Stimulated activated naive CD8-positive, alpha-beta T cell treated with anti-CD3 and anti-CD28 coated beads, Interleukin-15, Interleukin-2, amounts not matched to agents 100 ng/mL and 50 ng/mL, for 24 hours (primary cell): ENCODE measurements around the gene ARL4D.
"Not testable (repeated sequence)": the region's sequence is repeated elsewhere in the genome, so short reads cannot be mapped to it uniquely, and the experiment has no call there.

ENCODE experiments used
- H3K27ac Mint-ChIP-seq: one replicate; pipeline ENCODE4 v1.8.0; 2021; ENCODE audit warnings: mild to moderate bottlenecking, mixed read lengths
- H3K27me3 Mint-ChIP-seq: one replicate; pipeline ENCODE4 v1.8.0; 2021; ENCODE audit warnings: mixed read lengths
- H3K36me3 Mint-ChIP-seq: one replicate; pipeline ENCODE4 v1.8.0; 2021; ENCODE audit warnings: low read depth, mixed read lengths
- H3K4me1 Mint-ChIP-seq: one replicate; pipeline ENCODE4 v1.8.0; 2021; ENCODE audit warnings: low read depth, mixed read lengths
- H3K4me3 Mint-ChIP-seq: one replicate; pipeline ENCODE4 v1.8.0; 2021; ENCODE audit warnings: mild to moderate bottlenecking, mixed read lengths
- H3K9me3 Mint-ChIP-seq: one replicate; pipeline ENCODE4 v1.8.0; 2021; ENCODE audit warnings: mixed read lengths

The ARL4D gene

GRCh38 chr17:43365356-43365755, 33.4 kb upstream of the ARL4D start:
- Mint-ChIP-seq H3K9me3 (no peaks in the 10 kb centered on the region), H3K4me3 (no peak overlapping the region), H3K36me3 (no peaks in the 10 kb centered on the region), H3K27me3 (no peaks in the 10 kb centered on the region), H3K27ac (no peak overlapping the region), H3K4me1 (peaks cover 80% of the 10 kb centered on the region)

DNA sequence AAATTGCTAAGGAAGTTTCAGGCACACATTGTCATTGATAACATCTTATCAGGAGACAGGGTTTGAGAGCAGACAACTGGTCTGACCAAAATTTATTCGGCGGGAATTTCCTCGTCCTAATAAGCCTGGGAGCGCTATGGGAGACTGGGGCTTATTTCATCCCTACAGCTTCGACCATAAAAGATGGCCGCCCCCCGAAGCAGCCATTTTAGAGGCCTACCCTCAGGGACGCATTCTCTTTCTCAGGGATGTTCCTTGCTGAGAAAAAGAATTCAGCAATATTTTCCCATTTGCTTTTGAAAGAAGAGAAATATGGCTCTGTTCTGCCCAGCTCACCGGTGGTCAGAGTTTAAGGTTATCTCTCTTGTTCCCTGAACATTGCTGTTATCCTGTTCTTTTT, 32.9 kb upstream of the ARL4D start:
- H3K36me3 Mint-ChIP-seq, H3K27me3 Mint-ChIP-seq, H3K9me3 Mint-ChIP-seq, H3K4me3 Mint-ChIP-seq: not testable (repeated sequence)
- Mint-ChIP-seq H3K27ac (peak overlapping the region; percentile 33), H3K4me1 (peaks cover 78% of the 10 kb centered on the region)

GRCh38 chr17:43366891-43367736, 31.7 kb upstream of the ARL4D start:
- no peaks in the 10 kb centered on the region for H3K27me3 Mint-ChIP-seq
- peak overlapping the region; percentile 100 for H3K27ac Mint-ChIP-seq
- no peaks in the 10 kb centered on the region for H3K9me3 Mint-ChIP-seq
- H3K4me1 Mint-ChIP-seq, result peaks cover 77% of the 10 kb centered on the region
- H3K4me3 Mint-ChIP-seq, result peak overlapping the region; percentile 93
- H3K36me3 Mint-ChIP-seq, result no peaks in the 10 kb centered on the region

GRCh38 chr17:43367737-43368242, 31.0 kb upstream of the ARL4D start:
- peaks cover 77% of the 10 kb centered on the region for H3K4me1 Mint-ChIP-seq
- H3K9me3 Mint-ChIP-seq, result no peaks in the 10 kb centered on the region
- H3K27ac Mint-ChIP-seq, result peak overlapping the region; percentile 100
- peak overlapping the region; percentile 93 for H3K4me3 Mint-ChIP-seq
- no peaks in the 10 kb centered on the region for H3K36me3 Mint-ChIP-seq
- H3K27me3 Mint-ChIP-seq, result no peaks in the 10 kb centered on the region

DNA sequence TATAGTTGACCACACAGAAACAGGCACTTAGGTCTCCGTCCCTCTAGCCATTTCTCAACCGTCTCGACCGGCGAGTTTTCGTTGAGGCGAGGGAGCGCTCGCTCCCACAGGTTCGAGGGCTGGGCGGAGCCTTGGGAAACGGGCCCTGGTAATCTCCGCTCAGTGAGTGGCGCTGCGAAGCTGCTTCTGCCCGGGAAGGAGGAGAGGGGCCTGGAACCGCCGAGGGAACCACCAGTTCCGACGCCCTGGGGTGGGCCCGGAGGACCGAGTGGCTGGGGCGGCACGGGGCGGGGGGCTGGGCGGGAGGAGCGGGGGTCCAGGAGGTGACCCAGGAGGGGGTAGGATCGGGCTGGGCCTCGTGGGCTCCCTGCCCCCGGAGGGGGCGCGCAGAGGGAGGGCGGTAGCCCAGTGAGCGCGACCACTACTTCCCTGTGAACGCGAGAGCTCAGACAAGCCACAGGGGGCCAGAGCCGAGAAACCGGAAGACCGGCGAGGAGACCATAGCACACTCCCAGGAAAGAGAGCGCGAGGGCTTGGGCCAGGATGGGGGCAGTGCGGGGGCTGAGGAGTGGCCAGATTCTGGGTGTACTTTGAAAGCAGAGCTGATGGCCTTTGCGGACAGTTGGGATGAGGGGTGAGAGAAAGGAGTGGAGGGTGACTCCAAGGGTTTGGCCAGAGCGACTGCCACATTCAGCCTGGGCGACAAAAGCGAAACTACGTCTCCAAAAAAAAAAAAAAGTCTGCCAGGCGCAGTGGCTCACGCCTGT, 29.9 kb upstream of the ARL4D start:
- Mint-ChIP-seq H3K4me1 (peaks cover 76% of the 10 kb centered on the region), H3K27ac (peak overlapping the region; percentile 100), H3K4me3 (peak overlapping the region; percentile 93), H3K36me3 (no peaks in the 10 kb centered on the region), H3K9me3 (no peaks in the 10 kb centered on the region), H3K27me3 (no peaks in the 10 kb centered on the region)

GRCh38 chr17:43369986-43370385, 28.8 kb upstream of the ARL4D start:
- Mint-ChIP-seq H3K27me3 (no peaks in the 10 kb centered on the region), H3K27ac (peak overlapping the region; percentile 100), H3K9me3 (no peaks in the 10 kb centered on the region), H3K36me3 (peaks cover 1% of the 10 kb centered on the region), H3K4me3 (peak overlapping the region; percentile 93), H3K4me1 (peaks cover 72% of the 10 kb centered on the region)

- Mint-ChIP-seq H3K27me3 (no peaks in the 10 kb centered on the region), H3K27ac (peak overlapping the region; percentile 16), H3K36me3 (peaks cover 3% of the 10 kb centered on the region), H3K9me3 (no peaks in the 10 kb centered on the region), H3K4me1 (peaks cover 70% of the 10 kb centered on the region), H3K4me3 (no peak overlapping the region)
Measured at GRCh38 chr17:43371227-43371821, 27.5 kb upstream of the ARL4D start.

DNA sequence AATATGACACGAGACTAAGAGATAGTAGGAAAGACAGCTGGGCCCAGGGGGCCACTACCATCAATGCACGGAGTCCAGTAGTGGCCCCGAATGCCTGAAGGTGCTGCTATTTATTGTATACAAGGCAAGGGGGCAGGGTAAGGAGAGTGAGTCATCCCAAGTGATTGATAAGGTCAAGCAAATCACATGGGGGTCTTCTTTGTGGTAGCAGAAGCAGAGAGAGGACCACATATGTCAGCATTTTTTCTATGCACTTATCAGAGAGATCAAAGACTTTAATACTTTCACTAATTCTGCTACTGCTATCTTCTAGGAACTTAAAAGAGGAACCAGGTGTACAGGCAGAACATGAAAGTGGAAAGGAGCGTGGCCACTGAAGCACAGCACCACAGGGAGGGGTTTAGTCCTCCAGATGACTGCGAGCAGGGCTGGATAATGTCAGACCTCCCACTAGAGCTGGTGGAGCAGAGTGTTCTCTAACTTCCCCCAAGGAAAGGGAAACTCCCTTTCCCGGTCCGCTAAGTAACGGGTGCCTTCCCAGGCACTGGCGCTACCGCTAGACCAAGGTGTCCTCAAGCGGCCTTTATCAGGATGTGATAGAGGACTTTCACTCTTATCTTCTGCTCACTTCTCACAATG, 26.4 kb upstream of the ARL4D start:
- Mint-ChIP-seq H3K36me3 (peaks cover 3% of the 10 kb centered on the region), H3K4me1 (peaks cover 59% of the 10 kb centered on the region), H3K4me3 (peak overlapping the region; percentile 15)

GRCh38 chr17:43373356-43373755, 25.4 kb upstream of the ARL4D start:
- no peak overlapping the region for H3K4me3 Mint-ChIP-seq
- H3K27ac Mint-ChIP-seq, result no peak overlapping the region
- peaks cover 3% of the 10 kb centered on the region for H3K36me3 Mint-ChIP-seq
- H3K4me1 Mint-ChIP-seq, result peaks cover 49% of the 10 kb centered on the region
- no peaks in the 10 kb centered on the region for H3K27me3 Mint-ChIP-seq
- H3K9me3 Mint-ChIP-seq, result no peaks in the 10 kb centered on the region

More for the DNA sequence above, 26.4 kb upstream of the ARL4D start:
- Mint-ChIP-seq H3K27ac (peak overlapping the region; percentile 78), H3K27me3 (no peaks in the 10 kb centered on the region), H3K9me3 (no peaks in the 10 kb centered on the region)

GRCh38 chr17:43375915-43376314, 22.9 kb upstream of the ARL4D start:
- not testable (repeated sequence) for H3K27ac Mint-ChIP-seq

DNA sequence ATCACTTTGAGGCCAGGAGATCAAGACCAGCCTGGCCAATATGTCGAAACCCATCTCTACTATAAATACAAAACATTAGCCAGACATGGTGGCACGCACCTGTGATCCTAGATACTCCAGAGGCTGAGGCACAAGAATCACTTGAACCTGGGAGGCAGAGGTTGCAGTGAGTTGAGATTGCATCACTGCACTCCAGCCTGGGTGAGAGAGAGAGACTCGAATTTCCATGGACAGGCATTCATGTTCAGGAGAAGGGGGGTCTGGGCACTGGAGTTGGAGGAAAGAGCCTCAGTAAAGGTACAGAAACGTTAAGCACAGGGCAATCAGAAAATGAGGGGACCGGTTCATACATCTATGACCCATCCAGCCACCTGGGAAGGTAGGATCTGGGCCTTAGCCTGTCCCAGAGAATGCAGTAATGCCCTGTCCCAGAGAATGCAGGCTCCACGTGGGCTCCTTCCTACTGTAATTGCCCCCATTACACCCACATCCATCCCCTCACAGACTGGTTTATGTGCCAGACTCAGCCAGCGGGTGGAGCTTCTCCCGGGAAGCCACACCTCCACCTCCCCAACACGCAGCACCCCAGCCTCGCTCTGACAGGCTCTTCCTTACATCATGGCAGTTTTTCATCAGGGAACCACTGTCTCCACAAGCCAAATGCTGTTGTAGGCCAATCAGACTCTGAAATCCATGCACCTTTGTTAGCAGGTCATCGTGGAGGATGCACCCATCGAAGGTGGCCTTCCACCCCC, 21.6 kb upstream of the ARL4D start:
- H3K4me1 Mint-ChIP-seq, result peaks cover 18% of the 10 kb centered on the region
- no peak overlapping the region for H3K4me3 Mint-ChIP-seq
- no peaks in the 10 kb centered on the region for H3K9me3 Mint-ChIP-seq
- no peak overlapping the region for H3K27ac Mint-ChIP-seq
- peaks cover 3% of the 10 kb centered on the region for H3K36me3 Mint-ChIP-seq
- H3K27me3 Mint-ChIP-seq, result no peaks in the 10 kb centered on the region

More at GRCh38 chr17:43375915-43376314, 22.9 kb upstream of the ARL4D start:
- H3K4me3 Mint-ChIP-seq, H3K36me3 Mint-ChIP-seq, H3K9me3 Mint-ChIP-seq, H3K27me3 Mint-ChIP-seq: not testable (repeated sequence)
- H3K4me1 Mint-ChIP-seq, result peaks cover 29% of the 10 kb centered on the region

- no peaks in the 10 kb centered on the region for H3K9me3 Mint-ChIP-seq
- H3K27ac Mint-ChIP-seq, result no peak overlapping the region
- no peaks in the 10 kb centered on the region for H3K27me3 Mint-ChIP-seq
- H3K4me1 Mint-ChIP-seq, result peaks cover 8% of the 10 kb centered on the region
- no peak overlapping the region for H3K4me3 Mint-ChIP-seq
- H3K36me3 Mint-ChIP-seq, result peaks cover 3% of the 10 kb centered on the region
Measured at GRCh38 chr17:43378766-43379165, 20.0 kb upstream of the ARL4D start.

- Mint-ChIP-seq H3K27me3 (no peaks in the 10 kb centered on the region), H3K36me3 (no peaks in the 10 kb centered on the region), H3K4me1 (peaks cover 6% of the 10 kb centered on the region), H3K27ac (no peak overlapping the region), H3K4me3 (no peak overlapping the region), H3K9me3 (no peaks in the 10 kb centered on the region)
Measured at GRCh38 chr17:43380307-43380706, 18.5 kb upstream of the ARL4D start.

DNA sequence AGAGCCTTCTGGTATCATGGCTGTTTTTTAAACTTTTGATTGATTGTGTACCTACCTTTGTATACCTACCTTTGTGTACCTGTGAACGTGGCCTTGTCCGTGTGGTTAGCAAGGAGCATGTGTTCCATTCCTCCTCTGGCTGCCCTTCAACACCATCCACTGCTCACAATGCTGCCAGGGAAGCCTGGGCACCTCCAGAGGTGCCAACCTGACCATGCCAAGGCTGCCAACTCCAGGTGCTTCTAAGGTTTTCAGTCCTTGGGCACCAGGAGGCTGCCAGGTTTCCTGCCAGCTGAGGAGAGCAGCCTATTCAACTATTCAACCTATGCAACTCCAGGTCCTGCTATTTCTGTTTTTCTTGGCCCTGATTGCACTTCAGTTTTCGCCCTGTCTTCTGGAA, 17.6 kb upstream of the ARL4D start:
- Mint-ChIP-seq H3K4me3 (no peak overlapping the region), H3K9me3 (no peaks in the 10 kb centered on the region), H3K36me3 (no peaks in the 10 kb centered on the region), H3K4me1 (no peaks in the 10 kb centered on the region), H3K27me3 (no peaks in the 10 kb centered on the region), H3K27ac (no peak overlapping the region)
